Colon (tissue), 2 donors: ENCODE data around the gene ANO8.
"Not testable (repeated sequence)": the region's sequence is repeated elsewhere in the genome, so short reads cannot be mapped to it uniquely, and the experiment has no call there.

Experiments used
- FAIRE-seq: peaks from 2 replicates; lab custom pipeline; 2012; peaks lifted over from hg19 to GRCh38; lab: Jason Lieb, UNC
- donor health status: control.
- donor health status: control.

The ANO8 gene

DNA sequence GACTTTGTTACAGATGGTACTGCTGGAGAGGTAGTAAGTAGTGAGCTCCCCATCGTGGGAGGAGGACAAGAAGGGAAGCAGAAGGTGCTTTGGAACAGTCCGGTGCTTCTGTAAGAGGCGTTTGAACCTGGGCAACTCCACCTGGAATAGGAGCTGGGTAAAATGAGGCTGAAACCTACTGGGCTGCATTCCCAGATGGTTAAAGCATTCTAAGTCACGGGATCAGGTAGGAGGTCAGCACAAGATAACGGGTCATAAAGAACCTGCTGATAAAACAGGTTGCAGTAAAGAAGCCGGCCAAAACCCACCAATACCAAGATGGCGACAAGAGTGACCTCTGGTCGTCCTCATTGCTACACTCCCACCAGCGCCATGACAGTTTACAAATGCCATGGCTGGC lies 47.9 kb downstream of the ANO8 start:
- no peak for FAIRE-seq

DNA sequence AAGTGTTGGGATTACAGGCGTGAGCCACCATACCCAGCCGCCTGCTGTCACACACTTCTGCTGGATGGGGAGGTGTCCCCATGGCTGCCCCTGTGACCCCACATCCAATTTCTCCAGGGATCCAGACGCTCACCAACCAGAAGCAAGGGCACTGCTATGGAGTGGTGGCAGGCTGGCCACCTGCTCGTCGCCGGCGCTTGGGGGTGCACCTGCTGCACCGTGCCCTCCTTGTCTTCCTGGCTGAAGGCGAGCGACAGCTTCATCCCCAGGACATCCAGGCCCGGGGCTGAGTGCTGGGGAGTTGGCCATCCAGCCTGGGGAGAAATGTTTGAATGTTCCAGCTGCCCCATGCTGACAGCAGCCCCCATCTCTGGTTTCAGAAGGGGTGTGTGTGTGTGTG lies 48.4 kb downstream of the ANO8 start:
- FAIRE-seq, result no peak

DNA sequence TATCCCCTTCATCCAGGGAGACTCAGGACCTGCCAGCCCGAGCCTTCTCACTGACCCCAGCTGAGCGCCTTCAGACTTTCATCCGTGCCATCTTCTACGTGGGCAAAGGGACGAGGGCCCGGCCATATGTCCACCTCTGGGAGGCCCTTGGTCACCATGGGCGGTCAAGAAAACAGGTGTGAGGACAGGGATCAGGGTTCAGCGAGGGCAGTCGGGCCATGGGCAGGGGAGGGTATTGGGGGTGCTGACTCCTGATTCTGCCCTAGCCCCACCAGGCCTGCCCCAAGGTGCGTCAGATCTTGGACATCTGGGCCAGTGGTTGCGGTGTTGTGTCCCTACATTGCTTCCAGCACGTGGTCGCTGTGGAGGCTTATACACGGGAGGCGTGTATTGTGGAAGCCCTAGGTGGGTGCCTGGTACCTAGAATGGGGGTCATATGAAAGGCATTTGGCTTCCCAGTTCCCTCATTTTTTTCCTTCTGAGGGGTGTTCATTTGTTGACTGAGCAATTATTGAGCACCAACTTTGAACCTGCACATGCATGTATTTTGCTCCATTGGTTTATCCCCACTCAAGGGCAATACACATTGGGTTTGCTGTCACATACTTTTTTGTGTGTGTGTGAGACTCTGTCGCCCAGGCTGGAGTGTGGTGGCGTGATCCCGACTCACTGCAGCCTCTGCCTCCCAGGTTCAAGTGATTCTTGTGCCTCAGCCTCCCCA lies 49.1 kb downstream of the ANO8 start:
- FAIRE-seq, result no peak

DNA sequence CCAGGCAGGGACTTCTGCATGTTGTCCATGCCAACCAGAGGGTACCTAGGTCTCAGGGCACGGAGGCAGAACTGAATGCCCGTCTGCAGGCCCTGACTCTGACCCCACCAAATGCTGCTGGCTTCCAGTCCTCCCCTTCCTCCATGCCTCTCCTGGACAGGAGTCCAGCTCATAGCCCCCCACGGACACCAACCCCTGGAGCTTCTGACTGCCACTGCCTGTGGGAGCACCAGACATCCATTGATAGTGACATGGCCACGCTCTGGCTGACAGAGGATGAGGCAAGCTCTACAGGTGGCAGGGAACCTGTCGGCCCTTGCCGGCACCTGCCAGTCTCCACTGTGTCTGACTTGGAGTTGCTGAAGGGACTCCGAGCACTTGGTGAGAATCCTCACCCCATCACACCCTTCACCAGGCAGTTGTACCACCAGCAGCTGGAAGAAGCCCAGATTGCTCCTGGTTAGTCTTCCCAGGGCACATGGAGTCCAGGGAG lies 51.1 kb downstream of the ANO8 start:
- FAIRE-seq, result no peak

DNA sequence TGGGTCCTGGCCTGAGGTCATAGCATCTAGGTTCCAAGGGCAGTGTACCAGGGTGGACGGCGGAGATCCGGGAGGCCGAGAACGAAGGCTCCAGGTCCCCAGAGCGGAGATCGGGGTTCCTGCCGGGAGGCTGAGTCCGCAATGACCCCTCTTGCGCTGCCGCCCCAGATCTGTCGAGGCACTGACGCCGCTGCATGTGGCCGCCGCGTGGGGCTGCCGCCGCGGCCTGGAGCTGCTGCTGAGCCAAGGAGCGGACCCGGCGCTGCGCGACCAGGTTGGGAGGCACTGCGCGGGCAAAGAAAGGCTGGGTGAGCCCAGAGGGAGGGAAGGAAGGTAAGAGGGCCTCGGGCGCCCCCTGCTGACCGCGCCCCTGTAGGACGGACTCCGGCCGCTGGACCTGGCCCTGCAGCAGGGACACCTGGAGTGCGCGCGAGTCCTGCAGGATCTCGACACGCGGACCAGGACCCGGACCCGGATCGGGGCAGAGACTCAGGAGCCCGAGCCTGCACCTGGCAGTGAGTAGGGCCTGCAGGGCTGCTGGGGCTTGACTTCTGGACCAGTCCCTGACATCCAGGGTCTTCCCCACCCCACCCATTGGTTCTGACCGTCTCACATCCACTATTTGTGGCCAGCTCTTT lies 52.0 kb downstream of the ANO8 start:
- no peak for FAIRE-seq

DNA sequence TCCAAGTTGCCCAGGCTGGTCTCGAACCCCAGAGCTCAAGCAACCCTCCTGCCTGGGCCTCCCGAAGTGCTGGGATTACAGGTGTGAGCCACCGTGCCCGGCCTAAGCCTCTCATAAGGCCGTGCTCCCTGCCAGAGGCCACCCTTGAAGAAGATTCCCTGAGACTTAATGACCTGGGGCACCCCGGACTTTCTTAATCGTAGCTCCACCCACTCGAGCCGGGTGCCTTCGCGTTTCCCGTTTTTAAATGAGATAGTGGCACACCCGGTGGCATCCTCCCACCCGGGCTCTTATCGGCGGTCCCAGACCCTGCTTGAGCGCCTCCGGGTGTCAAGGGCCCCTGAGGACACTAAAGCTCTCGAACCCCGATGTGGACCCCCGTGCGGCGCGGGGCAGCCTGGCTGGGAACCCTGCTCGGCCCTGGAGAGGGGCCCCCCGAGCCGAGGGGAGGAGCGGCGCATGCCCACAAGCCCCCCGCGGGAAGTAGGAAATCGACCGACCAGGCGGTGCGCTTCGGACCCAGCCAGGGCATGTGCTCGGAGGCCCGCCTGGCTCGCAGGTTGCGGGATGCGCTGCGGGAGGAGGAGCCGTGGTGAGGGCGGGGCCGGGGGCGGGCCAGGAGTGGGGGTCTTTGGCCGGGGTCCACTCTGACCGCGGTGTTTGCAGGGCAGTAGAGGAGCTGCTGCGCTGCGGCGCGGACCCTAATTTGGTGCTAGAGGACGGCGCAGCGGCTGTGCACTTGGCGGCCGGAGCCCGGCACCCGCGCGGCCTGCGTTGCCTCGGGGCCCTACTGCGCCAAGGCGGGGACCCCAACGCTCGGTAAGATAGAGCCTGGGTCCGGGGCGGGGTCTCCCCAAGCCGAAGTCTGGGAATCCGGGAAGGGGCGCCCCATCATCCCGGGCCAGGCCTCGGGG lies 53.0 kb downstream of the ANO8 start, which contains the start of gene ANKLE1:
ANKLE1 (plus strand) TSS at position 511 of the 914 bp plus-strand sequence; CDS start at position 531, 20 bp downstream.
- FAIRE-seq, result no peak

DNA sequence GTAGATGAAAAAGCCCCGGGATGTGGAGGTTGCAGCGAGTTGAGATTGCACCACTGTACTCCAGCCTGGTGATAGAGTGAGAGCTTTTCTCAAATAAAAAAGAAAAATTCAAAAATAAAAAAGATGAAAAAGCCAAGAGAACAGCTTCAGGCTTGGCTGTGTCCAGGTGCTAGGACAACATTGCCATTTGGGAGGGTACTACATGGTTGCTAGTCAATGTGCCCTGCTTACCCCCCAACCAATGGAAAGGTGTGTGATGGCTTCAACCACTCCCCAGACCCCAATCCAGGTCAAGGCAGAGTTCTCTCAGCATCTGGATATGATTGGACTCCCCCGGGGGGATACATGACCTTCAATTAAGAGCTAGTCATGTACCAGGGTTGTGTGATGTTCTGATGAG lies 55.2 kb downstream of the ANO8 start:
- FAIRE-seq, result no peak

DNA sequence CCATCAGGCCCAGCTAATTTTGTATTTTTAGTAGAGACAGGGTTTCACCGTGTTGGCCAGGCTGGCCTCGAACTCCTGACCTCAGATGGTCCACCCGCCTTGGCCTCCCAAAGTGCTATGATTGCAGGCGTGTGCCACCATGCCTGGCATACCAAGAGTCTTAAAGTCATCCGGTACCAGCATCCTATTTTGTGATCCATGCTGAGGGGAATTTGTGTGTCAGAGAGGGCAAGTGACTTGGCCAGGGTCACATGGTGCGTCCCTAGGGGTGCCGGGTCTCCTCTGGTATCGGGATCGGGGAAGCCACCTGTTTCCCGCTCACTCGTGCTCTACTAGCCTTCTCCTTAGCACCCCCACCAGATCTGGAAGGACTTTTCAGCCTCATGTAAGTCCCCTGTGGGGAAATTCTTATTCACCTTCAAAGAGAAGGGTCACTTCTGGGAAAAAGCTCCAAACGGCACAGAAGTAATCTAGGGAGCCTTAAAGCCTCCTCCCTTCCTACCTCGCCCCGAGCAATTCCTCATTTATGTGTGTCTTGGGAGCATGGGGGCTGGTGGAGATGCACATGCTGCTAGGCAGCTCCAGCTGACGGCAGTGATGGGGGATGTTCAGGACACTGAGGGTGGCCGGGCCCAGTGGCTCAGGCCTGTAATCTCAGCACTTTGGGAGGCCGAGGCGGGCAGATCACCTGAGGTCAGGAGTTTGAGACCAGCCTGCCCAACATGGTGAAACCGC lies 59.0 kb downstream of the ANO8 start:
- FAIRE-seq, result no peak

DNA sequence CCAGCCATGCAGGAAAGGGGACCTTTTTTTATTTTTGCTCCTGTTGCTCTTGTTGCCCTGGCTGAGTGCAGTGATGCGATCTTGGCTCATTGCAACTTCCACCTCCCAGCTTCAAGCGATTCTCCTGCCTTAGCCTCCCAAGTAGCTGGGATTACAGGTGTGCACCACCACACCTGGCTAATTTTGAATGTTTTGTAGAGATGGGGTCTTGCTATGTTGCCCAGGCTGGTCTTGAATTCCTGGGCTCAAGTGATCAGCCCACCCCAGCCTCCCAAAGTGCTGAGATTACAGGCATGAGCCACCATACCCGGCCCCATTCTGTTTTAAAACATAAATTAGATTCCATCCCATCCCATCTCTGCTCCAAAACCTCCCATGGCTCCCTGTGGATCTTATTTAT lies 59.8 kb downstream of the ANO8 start:
- FAIRE-seq, result not testable (repeated sequence)
